ENCODE data around the gene NPIPA3. TPM values are rescaled to one million over a fixed set of nuclear protein-coding genes. Genes with fewer than 3 reads are reported as not detected.
"Not testable (repeated sequence)": the region's sequence is repeated elsewhere in the genome, so short reads cannot be mapped to it uniquely, and the experiment has no call there.

The NPIPA3 gene
- polyA plus RNA-seq, 1 donor from 2014 or later: 3.3 TPM

- H3K4me2 ChIP-seq (ENCODE audit: low read length): no peak overlapping the region
- H3K4me3 ChIP-seq (ENCODE audit: low read length): no peak overlapping the region
- no peaks in the 10 kb centered on the region for H3K9me3 ChIP-seq (ENCODE audit: low read length)
- no peak overlapping the region for H2AFZ ChIP-seq (ENCODE audit: low read depth, low read length)
- H3K36me3 ChIP-seq (ENCODE audit: insufficient read depth, low read length): no peaks in the 10 kb centered on the region
- H3K9ac ChIP-seq (ENCODE audit: low read length): no peak overlapping the region
- no peaks in the 10 kb centered on the region for H3F3A ChIP-seq (ENCODE audit: insufficient read depth, low read length, poor library complexity, severe bottlenecking)
- no peaks in the 10 kb centered on the region for H4K20me1 ChIP-seq (ENCODE audit: insufficient read depth)
- TF ChIP-seq EZH2 (IDR thresholded peaks at IDR 0.05; ENCODE audit: borderline replicate concordance, insufficient read depth, low read length, poor library complexity, severe bottlenecking): no peak
- TF ChIP-seq RAD21 (conservative IDR thresholded peaks at IDR 0.05): no peak
- H3K79me2 ChIP-seq (replicated peaks; ENCODE audit: insufficient read depth, low read length): no peaks in the 10 kb centered on the region
- no peaks in the 10 kb centered on the region for H3K9me2 ChIP-seq (ENCODE audit: insufficient read depth, low read length)
- no peak overlapping the region for H3K27ac ChIP-seq (ENCODE audit: low read length)
- no peaks in the 10 kb centered on the region for H3K27me3 ChIP-seq (ENCODE audit: insufficient read depth, low read depth, low read length)
These were observed 24.3 kb upstream of the NPIPA3 start for GRCh38 chr16:14678748-14679497.

- H3K4me2 ChIP-seq (ENCODE audit: low read length); H3K27ac ChIP-seq (ENCODE audit: low read length); H3K9me3 ChIP-seq (ENCODE audit: low read length); H3F3A ChIP-seq (ENCODE audit: insufficient read depth, low read length, poor library complexity, severe bottlenecking); H3K9me2 ChIP-seq (ENCODE audit: insufficient read depth, low read length); H3K9ac ChIP-seq (ENCODE audit: low read length); H3K4me3 ChIP-seq (ENCODE audit: low read length); H2AFZ ChIP-seq (ENCODE audit: low read depth, low read length); H4K20me1 ChIP-seq (ENCODE audit: insufficient read depth); H3K79me2 ChIP-seq (replicated peaks; ENCODE audit: insufficient read depth, low read length); H3K27me3 ChIP-seq (ENCODE audit: insufficient read depth, low read depth, low read length); H3K36me3 ChIP-seq (ENCODE audit: insufficient read depth, low read length): not testable (repeated sequence)
These were observed 22.8 kb upstream of the NPIPA3 start for GRCh38 chr16:14680396-14680795.

GRCh38 chr16:14681115-14681514 is 22.1 kb upstream of the NPIPA3 start:
- H3K4me2 ChIP-seq (ENCODE audit: low read length): no peak overlapping the region

More at GRCh38 chr16:14681115-14681514, 22.1 kb upstream of the NPIPA3 start:
- no peaks in the 10 kb centered on the region for H3F3A ChIP-seq (ENCODE audit: insufficient read depth, low read length, poor library complexity, severe bottlenecking)
- H3K79me2 ChIP-seq (replicated peaks; ENCODE audit: insufficient read depth, low read length): no peaks in the 10 kb centered on the region
- no peaks in the 10 kb centered on the region for H3K27me3 ChIP-seq (ENCODE audit: insufficient read depth, low read depth, low read length)
- H3K9me3 ChIP-seq (ENCODE audit: low read length): no peaks in the 10 kb centered on the region
- H3K9ac ChIP-seq (ENCODE audit: low read length): no peak overlapping the region
- no peaks in the 10 kb centered on the region for H3K9me2 ChIP-seq (ENCODE audit: insufficient read depth, low read length)
- TF ChIP-seq REST (IDR thresholded peaks at IDR 0.05; ENCODE audit: borderline replicate concordance) (no peak), RAD21 (conservative IDR thresholded peaks at IDR 0.05) (no peak), SMC3 (conservative IDR thresholded peaks at IDR 0.05; ENCODE audit: poor library complexity) (no peak)
- H3K4me3 ChIP-seq (ENCODE audit: low read length): no peak overlapping the region
- no peaks in the 10 kb centered on the region for H4K20me1 ChIP-seq (ENCODE audit: insufficient read depth)
- no peak overlapping the region for H3K27ac ChIP-seq (ENCODE audit: low read length)
- H2AFZ ChIP-seq (ENCODE audit: low read depth, low read length): no peak overlapping the region
- no peaks in the 10 kb centered on the region for H3K36me3 ChIP-seq (ENCODE audit: insufficient read depth, low read length)

All from neural cell (in vitro differentiated cells).